ENCODE results near the gene SNRPA1. TPM values are rescaled to one million over a fixed set of nuclear protein-coding genes. Genes with fewer than 3 reads are reported as not detected.

SNRPA1 gene
- total RNA-seq, 4 donors from 2014 or later = 19.9 to 35.7 (median 25.2) TPM

DNA sequence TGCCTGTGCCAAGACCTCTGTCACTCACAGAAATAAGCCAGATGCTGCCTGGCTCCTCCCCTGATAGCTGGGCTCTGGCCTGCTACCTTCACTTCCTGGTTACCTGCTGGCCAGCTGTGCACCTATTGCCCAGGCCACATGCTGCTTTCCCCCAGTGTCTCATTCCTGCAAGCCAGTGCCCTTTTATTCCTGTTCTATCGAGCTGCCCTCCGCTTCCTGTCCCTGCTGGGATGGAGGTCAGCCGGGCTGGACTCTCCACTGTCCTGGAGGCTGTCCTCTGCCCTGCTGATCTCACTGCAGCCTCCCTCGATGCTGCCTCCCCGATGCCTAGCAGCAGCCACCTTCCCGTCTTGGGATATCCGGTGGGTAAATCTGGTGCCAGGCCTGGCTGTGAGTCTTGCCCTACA lies 37.0 kb upstream of the SNRPA1 start:
- TF ChIP-seq, protein P1, sequence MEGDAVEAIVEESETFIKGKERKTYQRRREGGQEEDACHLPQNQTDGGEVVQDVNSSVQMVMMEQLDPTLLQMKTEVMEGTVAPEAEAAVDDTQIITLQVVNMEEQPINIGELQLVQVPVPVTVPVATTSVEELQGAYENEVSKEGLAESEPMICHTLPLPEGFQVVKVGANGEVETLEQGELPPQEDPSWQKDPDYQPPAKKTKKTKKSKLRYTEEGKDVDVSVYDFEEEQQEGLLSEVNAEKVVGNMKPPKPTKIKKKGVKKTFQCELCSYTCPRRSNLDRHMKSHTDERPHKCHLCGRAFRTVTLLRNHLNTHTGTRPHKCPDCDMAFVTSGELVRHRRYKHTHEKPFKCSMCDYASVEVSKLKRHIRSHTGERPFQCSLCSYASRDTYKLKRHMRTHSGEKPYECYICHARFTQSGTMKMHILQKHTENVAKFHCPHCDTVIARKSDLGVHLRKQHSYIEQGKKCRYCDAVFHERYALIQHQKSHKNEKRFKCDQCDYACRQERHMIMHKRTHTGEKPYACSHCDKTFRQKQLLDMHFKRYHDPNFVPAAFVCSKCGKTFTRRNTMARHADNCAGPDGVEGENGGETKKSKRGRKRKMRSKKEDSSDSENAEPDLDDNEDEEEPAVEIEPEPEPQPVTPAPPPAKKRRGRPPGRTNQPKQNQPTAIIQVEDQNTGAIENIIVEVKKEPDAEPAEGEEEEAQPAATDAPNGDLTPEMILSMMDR (IDR thresholded peaks at IDR 0.05) = no peak
- TF ChIP-seq POLR2A (IDR thresholded peaks at IDR 0.05; ENCODE audit: low read depth) (no peak), POLR2AphosphoS5 (IDR thresholded peaks at IDR 0.05) (no peak), EP300 (IDR thresholded peaks at IDR 0.05) (no peak)
- intact Hi-C loops (cut with DNase I) = no loop called here
- H3K27me3 ChIP-seq = peaks cover 0 to 14% (median 0%) of the 10 kb centered on the region in 4 donors
- H3K4me1 ChIP-seq = no peaks in the 10 kb centered on the region
- no peak overlapping the region for H3K4me3 ChIP-seq
- H3K27ac ChIP-seq (replicated peaks in 1 of 4) = no peak overlapping the region
- H3K36me3 ChIP-seq = peaks cover 0 to 5% (median 0%) of the 10 kb centered on the region in 4 donors
- no peaks in the 10 kb centered on the region for H3K9me3 ChIP-seq
- WGBS = 82% methylated on average over 7 of the region's 7 CpGs
- no peak for DNase-seq (ENCODE audit: extremely low spot score)

DNA sequence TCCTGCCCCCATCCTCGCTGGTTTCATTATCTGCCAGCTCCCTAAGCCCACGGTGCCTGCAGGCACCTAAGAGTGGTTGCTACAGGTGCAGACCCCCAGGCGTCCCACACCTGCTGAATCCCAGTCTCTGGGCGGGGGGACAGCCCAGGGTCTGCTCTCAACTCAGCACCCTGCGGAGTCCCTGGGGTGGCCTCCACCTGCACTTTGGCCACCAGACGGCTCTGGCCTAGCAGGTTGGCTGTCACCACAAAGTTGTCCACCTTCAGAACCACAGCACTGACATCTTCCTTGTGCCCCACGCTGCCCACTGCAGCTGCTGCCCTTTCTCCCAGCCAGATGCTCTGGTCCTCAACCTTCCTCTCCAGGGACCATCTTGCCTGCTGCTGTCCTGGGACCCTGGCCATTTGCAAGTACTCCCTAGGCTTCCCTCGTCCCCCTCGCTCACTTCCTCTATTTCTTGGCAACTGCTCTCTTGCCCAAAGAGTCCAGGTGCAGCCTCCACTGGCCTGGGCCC lies 34.9 kb upstream of the SNRPA1 start:
- Histone ChIP-seq H3K9me3 (no peaks in the 10 kb centered on the region), H3K36me3 (peaks cover 0 to 13% (median 0%) of the 10 kb centered on the region in 4 donors), H3K4me1 (no peaks in the 10 kb centered on the region), H3K27me3 (peaks cover 0 to 16% (median 0%) of the 10 kb centered on the region in 4 donors), H3K4me3 (no peak overlapping the region), H3K27ac (replicated peaks in 1 of 4) (no peak overlapping the region)
- no peak for DNase-seq (ENCODE audit: extremely low spot score)
- intact Hi-C loops (cut with DNase I) = no loop called here
- TF ChIP-seq, protein P1 (IDR thresholded peaks at IDR 0.05) = no peak
- no peak for TF ChIP-seq EP300 (IDR thresholded peaks at IDR 0.05)
- no peak for TF ChIP-seq POLR2A (IDR thresholded peaks at IDR 0.05; ENCODE audit: low read depth)
- no peak for TF ChIP-seq POLR2AphosphoS5 (IDR thresholded peaks at IDR 0.05)
- WGBS = 90% methylated on average over 7 of the region's 9 CpGs

DNA sequence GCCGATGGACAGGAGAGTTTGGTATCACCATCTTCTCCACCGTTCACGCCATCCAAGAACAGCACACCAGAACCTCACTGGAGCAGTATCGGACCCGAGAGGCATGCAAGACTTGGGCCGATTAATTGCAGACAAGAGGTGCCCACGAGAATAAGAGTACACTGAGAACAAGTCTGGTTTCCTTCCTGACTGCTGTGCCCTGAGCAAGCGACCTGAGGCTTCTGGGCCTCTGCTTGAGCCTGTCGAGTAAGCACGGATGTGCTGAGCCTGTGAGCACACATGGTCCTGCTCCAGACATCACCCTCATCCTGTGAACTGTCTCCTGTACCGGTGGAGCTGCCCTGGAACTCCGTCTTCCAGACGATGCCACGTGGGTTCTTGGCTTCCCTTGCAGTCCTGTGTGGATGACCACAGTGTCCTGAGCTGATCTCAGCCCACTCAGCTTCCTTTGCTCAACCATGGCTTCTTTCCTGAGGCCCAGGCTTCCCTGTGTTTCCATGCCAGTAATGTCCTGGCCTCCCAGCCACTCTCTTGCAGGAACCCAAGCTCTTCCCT lies 34.3 kb upstream of the SNRPA1 start:
- Histone ChIP-seq H3K4me3 (no peak overlapping the region), H3K9me3 (no peaks in the 10 kb centered on the region), H3K4me1 (no peaks in the 10 kb centered on the region), H3K36me3 (peaks cover 0 to 18% (median 0%) of the 10 kb centered on the region in 4 donors), H3K27ac (replicated peaks in 1 of 4) (no peak overlapping the region), H3K27me3 (peaks cover 0 to 16% (median 0%) of the 10 kb centered on the region in 4 donors)
- intact Hi-C loops (cut with DNase I) = no loop called here
- DNase-seq (ENCODE audit: extremely low spot score) = no peak
- 89% methylated on average over 13 of the region's 14 CpGs for WGBS
- TF ChIP-seq EP300 (IDR thresholded peaks at IDR 0.05) = no peak
- no peak for TF ChIP-seq POLR2A (IDR thresholded peaks at IDR 0.05; ENCODE audit: low read depth)
- no peak for TF ChIP-seq POLR2AphosphoS5 (IDR thresholded peaks at IDR 0.05)
- TF ChIP-seq, protein P1 (IDR thresholded peaks at IDR 0.05) = no peak

DNA sequence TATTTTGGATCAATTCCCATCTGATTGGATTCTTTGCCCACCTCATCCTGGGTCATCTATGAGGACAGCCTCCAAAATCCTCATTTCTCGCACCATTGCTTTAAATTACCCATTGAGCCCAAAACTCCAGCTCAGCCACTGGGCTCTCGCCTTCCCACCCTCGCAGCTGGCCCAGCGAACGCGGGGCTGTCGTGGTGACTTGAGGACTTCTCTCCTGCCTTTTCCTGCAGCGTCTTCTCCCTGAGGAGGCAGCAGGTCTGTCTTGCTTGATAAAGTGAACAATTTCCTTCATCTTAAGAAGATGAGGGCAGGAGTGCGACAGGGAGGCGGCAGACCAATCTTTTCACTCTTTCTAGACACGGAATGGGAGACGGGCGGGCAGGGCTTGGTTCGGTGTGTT lies 33.0 kb upstream of the SNRPA1 start:
- H3K4me1 ChIP-seq = no peaks in the 10 kb centered on the region
- H3K36me3 ChIP-seq = peaks cover 0 to 21% (median 0%) of the 10 kb centered on the region in 4 donors
- H3K27me3 ChIP-seq = peaks cover 0 to 16% (median 0%) of the 10 kb centered on the region in 4 donors
- 90% methylated on average over 14 of the region's 14 CpGs for WGBS
- no peak for TF ChIP-seq EP300 (IDR thresholded peaks at IDR 0.05)
- no peak for TF ChIP-seq POLR2AphosphoS5 (IDR thresholded peaks at IDR 0.05)
- TF ChIP-seq POLR2A (IDR thresholded peaks at IDR 0.05; ENCODE audit: low read depth) = no peak
- TF ChIP-seq, protein P1 (IDR thresholded peaks at IDR 0.05) = no peak
- no peak overlapping the region for H3K27ac ChIP-seq (replicated peaks in 1 of 4)
- no peak for DNase-seq (ENCODE audit: extremely low spot score)
- intact Hi-C loops (cut with DNase I) = no loop called here
- H3K9me3 ChIP-seq = no peaks in the 10 kb centered on the region
- no peak overlapping the region for H3K4me3 ChIP-seq

All from esophagus muscularis mucosa (tissue), 4 donors.